SK-N-SH treated with all-trans-retinoic acid at 6 μM for 48 hours (cell line): ENCODE results near the gene AOPEP.

Experiments
- ATAC-seq: fragments of 200-7000 bp; cut with Tn5 transposase; 3 replicates; pipeline ENCODE4 v1.9.1; 2020; ENCODE audit warnings: mild to moderate bottlenecking, moderate library complexity
- ARNTL ChIP-seq: fragments of 450-650 bp; formaldehyde crosslinking; IDR thresholded peaks from 2 replicates; pipeline ENCODE4 v1.5.0; 2020; ENCODE audit warnings: low read depth, mild to moderate bottlenecking, moderate library complexity, borderline replicate concordance
- BACH2 ChIP-seq: fragments of 250-450 bp; sonication (Bioruptor Pico); IDR thresholded peaks from 2 replicates; pipeline ENCODE4 v1.9.0; 2021; ENCODE audit warnings: mild to moderate bottlenecking, borderline replicate concordance
- CREB5 ChIP-seq: fragments of 250-450 bp; sonication (Bioruptor Pico); IDR thresholded peaks from 2 replicates; pipeline ENCODE4 v1.5.1; 2020; ENCODE audit warnings: low read depth, mild to moderate bottlenecking, moderate library complexity
- CSRNP3 ChIP-seq: fragments of 250-450 bp; sonication (Bioruptor Pico); IDR thresholded peaks from 2 replicates; pipeline ENCODE4 v1.5.1; 2021; ENCODE audit warnings: mild to moderate bottlenecking, moderate library complexity
- ESRRG ChIP-seq: fragments of 250-450 bp; sonication (Bioruptor Pico); IDR thresholded peaks from 2 replicates; pipeline ENCODE4 v1.6.1; 2021; ENCODE audit warnings: mild to moderate bottlenecking
- GLIS3 ChIP-seq: fragments of 250-450 bp; sonication (Bioruptor Pico); IDR thresholded peaks from 2 replicates; pipeline ENCODE4 v1.5.0; 2020; ENCODE audit warnings: mild to moderate bottlenecking, moderate library complexity
- ISL1 ChIP-seq: fragments of 250-450 bp; sonication (Bioruptor Pico); IDR thresholded peaks from 2 replicates; pipeline ENCODE4 v2.1.2; 2022; ENCODE audit warnings: mild to moderate bottlenecking, moderate library complexity
- OSR1 ChIP-seq: fragments of 250-450 bp; sonication (Bioruptor Pico); IDR thresholded peaks from 2 replicates; pipeline ENCODE4 v1.8.0; 2022; ENCODE audit warnings: moderate library complexity, mild to moderate bottlenecking, inconsistent platforms
- PATZ1 ChIP-seq: fragments of 250-450 bp; sonication (Bioruptor Pico); IDR thresholded peaks from 2 replicates; pipeline ENCODE4 v1.8.0; 2020; ENCODE audit warnings: mild to moderate bottlenecking, moderate library complexity, borderline replicate concordance
- RARB ChIP-seq: fragments of 250-450 bp; sonication (Bioruptor Pico); IDR thresholded peaks from 2 replicates; pipeline ENCODE4 v1.8.0; 2021; ENCODE audit warnings: mild to moderate bottlenecking, moderate library complexity
- SNAI2 ChIP-seq: fragments of 250-450 bp; sonication (Bioruptor Pico); IDR thresholded peaks from 2 replicates; pipeline ENCODE4 v1.5.0; 2020; ENCODE audit warnings: mild to moderate bottlenecking, moderate library complexity
- TCF4 ChIP-seq: fragments of 250-450 bp; sonication (Bioruptor Pico); IDR thresholded peaks from 2 replicates; pipeline ENCODE4 v1.8.0; 2021; ENCODE audit warnings: mild to moderate bottlenecking, moderate library complexity, borderline replicate concordance
- TOX ChIP-seq: fragments of 250-450 bp; sonication (Bioruptor Pico); IDR thresholded peaks from 2 replicates; pipeline ENCODE4 v1.8.0; 2021; ENCODE audit warnings: mild to moderate bottlenecking, moderate library complexity, borderline replicate concordance
- ZC3H10 ChIP-seq: fragments of 250-450 bp; sonication (Bioruptor Pico); IDR thresholded peaks from 2 replicates; pipeline ENCODE4 v1.5.1; 2021; ENCODE audit warnings: mild to moderate bottlenecking, moderate library complexity
- ZFP3 ChIP-seq: fragments of 250-450 bp; sonication (Bioruptor Pico); IDR thresholded peaks from 2 replicates; pipeline ENCODE4 v1.5.0; 2020; ENCODE audit warnings: mild to moderate bottlenecking, moderate library complexity
- ZFP30 ChIP-seq: fragments of 450-650 bp; formaldehyde crosslinking; IDR thresholded peaks from 2 replicates; pipeline ENCODE4 v1.5.0; 2022; ENCODE audit warnings: mild to moderate bottlenecking, moderate library complexity
- ZNF565 ChIP-seq: fragments of 450-650 bp; formaldehyde crosslinking; conservative IDR thresholded peaks from 2 replicates; pipeline ENCODE4 v1.5.0; 2020; ENCODE audit warnings: low read depth, mild to moderate bottlenecking, moderate library complexity
- TF ChIP-seq, protein P1 (sequence below): fragments of 250-450 bp; sonication (Bioruptor Pico); IDR thresholded peaks from 2 replicates; pipeline ENCODE4 v1.8.0; 2021; ENCODE audit warnings: low read depth, mild to moderate bottlenecking, moderate library complexity, borderline replicate concordance
- TF ChIP-seq, protein P2 (sequence below): fragments of 250-450 bp; sonication (Bioruptor Pico); IDR thresholded peaks from 2 replicates; pipeline ENCODE4 v1.5.0; 2020; ENCODE audit warnings: mild to moderate bottlenecking, moderate library complexity

The AOPEP gene

DNA sequence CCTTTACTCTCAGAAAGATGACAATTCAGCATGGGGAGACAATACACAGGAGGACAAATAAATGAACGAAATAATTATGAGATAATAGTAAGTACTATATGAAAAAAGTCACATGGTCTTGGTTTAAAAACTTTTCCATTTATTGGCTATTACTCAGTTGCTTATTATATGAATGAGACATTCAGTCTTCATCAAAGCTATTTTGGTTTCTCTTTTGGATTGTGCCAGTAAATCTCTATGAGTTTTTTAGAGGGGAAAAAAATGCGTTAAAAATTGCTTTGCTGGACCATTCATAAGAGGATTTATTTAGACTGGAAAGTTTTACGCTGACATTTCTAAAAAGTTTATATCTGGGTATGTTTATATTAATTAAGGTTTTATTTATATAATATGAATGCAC is 137.7 kb downstream of the AOPEP start:
- TF ChIP-seq TOX (CRISPR knock-in tag), result no peak
- no peak for TF ChIP-seq TCF4 (CRISPR knock-in tag)
- no peak for TF ChIP-seq PATZ1 (CRISPR knock-in tag)
- TF ChIP-seq ISL1, result peak; percentile 71
- no peak for TF ChIP-seq ZFP3 (CRISPR knock-in tag)
- TF ChIP-seq GLIS3 (CRISPR knock-in tag), result no peak
- TF ChIP-seq OSR1 (CRISPR knock-in tag), result no peak
- TF ChIP-seq ZC3H10 (CRISPR knock-in tag), result no peak
- 0 out of 2 replicates have a peak, but pooled peaks have one; percentile 43 for TF ChIP-seq SNAI2 (CRISPR knock-in tag)
- no peak for TF ChIP-seq CSRNP3
- no peak for TF ChIP-seq BACH2 (CRISPR knock-in tag)
- TF ChIP-seq ARNTL (CRISPR knock-in tag), result no peak
- no peak for TF ChIP-seq ESRRG (CRISPR knock-in tag)
- TF ChIP-seq, protein P1, sequence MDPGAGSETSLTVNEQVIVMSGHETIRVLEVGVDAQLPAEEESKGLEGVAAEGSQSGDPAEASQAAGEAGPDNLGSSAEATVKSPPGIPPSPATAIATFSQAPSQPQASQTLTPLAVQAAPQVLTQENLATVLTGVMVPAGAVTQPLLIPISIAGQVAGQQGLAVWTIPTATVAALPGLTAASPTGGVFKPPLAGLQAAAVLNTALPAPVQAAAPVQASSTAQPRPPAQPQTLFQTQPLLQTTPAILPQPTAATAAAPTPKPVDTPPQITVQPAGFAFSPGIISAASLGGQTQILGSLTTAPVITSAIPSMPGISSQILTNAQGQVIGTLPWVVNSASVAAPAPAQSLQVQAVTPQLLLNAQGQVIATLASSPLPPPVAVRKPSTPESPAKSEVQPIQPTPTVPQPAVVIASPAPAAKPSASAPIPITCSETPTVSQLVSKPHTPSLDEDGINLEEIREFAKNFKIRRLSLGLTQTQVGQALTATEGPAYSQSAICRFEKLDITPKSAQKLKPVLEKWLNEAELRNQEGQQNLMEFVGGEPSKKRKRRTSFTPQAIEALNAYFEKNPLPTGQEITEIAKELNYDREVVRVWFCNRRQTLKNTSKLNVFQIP (CRISPR knock-in tag), result peak; percentile 56; the same call in 1 of the 2 replicates
- no peak for ATAC-seq

DNA sequence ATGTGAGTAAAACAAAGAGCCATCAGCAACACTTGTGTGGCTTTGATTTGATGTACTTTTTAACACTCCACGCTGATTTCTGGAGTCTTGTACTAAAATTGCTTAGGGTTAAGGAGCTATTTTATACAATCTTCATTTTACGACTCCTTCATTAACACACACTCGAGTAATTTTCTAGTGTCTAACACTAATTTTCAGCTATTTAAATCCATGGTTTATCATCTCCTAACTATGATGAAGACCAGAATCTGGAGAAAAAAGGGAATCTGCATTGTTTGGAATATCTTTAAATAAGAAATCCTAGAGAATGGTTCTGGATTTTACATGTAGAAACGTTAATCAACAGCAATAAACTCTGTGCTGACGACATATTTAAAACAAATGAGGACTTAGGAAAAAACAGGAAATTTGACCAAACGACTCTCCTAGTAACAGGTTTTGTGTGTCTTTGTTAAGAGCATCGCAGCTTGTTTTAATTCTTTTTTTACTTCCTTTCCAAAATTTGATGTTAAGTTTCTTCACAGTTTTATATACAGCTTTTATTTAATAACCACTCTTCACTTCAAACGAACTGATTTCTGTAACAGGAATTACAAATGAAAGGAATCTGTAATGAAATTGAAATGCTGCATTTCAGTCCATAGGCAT is 138.5 kb downstream of the AOPEP start:
- no peak for ATAC-seq
- TF ChIP-seq, protein P1 (CRISPR knock-in tag), result no peak
- TF ChIP-seq ZFP30 (CRISPR knock-in tag) (no peak), TOX (CRISPR knock-in tag) (no peak), TCF4 (CRISPR knock-in tag) (no peak), RARB (CRISPR knock-in tag) (no peak), CREB5 (CRISPR knock-in tag) (no peak), ZFP3 (CRISPR knock-in tag) (no peak), BACH2 (CRISPR knock-in tag) (no peak), CSRNP3 (no peak), ZNF565 (CRISPR knock-in tag) (no peak), ESRRG (CRISPR knock-in tag) (no peak), ARNTL (CRISPR knock-in tag) (no peak)
- TF ChIP-seq, protein P2, sequence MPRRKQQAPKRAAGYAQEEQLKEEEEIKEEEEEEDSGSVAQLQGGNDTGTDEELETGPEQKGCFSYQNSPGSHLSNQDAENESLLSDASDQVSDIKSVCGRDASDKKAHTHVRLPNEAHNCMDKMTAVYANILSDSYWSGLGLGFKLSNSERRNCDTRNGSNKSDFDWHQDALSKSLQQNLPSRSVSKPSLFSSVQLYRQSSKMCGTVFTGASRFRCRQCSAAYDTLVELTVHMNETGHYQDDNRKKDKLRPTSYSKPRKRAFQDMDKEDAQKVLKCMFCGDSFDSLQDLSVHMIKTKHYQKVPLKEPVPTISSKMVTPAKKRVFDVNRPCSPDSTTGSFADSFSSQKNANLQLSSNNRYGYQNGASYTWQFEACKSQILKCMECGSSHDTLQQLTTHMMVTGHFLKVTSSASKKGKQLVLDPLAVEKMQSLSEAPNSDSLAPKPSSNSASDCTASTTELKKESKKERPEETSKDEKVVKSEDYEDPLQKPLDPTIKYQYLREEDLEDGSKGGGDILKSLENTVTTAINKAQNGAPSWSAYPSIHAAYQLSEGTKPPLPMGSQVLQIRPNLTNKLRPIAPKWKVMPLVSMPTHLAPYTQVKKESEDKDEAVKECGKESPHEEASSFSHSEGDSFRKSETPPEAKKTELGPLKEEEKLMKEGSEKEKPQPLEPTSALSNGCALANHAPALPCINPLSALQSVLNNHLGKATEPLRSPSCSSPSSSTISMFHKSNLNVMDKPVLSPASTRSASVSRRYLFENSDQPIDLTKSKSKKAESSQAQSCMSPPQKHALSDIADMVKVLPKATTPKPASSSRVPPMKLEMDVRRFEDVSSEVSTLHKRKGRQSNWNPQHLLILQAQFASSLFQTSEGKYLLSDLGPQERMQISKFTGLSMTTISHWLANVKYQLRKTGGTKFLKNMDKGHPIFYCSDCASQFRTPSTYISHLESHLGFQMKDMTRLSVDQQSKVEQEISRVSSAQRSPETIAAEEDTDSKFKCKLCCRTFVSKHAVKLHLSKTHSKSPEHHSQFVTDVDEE (CRISPR knock-in tag), result no peak
